IMR-90 (cell line): ENCODE data around the gene TRPC4.

Experiments
- CTCF ChIP-seq: conservative IDR thresholded peaks from 2 replicates; pipeline ENCODE4 v1.5.1; 2012; ENCODE audit warnings: mild to moderate bottlenecking, low read depth, low read length, improper control_type of control experiment
- FOS ChIP-seq: fragments of 150-350 bp; IDR thresholded peaks from 2 replicates; pipeline ENCODE4 v1.6.1; 2016; ENCODE audit warnings: low read depth, low read length
- NFE2L2 ChIP-seq: fragments of 150-350 bp; IDR thresholded peaks from 2 replicates; pipeline ENCODE4 v1.6.1; 2016; ENCODE audit warnings: low read depth, mild to moderate bottlenecking, low read length
- POLR2A ChIP-seq: IDR thresholded peaks from 2 replicates; pipeline ENCODE4 v1.6.1; 2012; ENCODE audit warnings: mild to moderate bottlenecking, low read depth, low read length

GRCh38 chr13:37816276-37816675, 53.3 kb downstream of the TRPC4 start:
- TF ChIP-seq POLR2A (no peak), CTCF (no peak), FOS (no peak), NFE2L2 (no peak)
